Lower lobe of right lung (tissue), 2 donors: ENCODE data around the gene NRIP1. TPM values are rescaled to one million over a fixed set of nuclear protein-coding genes. Genes with fewer than 3 reads are reported as not detected.

ENCODE experiments used
- ATAC-seq, 2 donors: fragments of 200-7000 bp; cut with Tn5 transposase; one replicate each; pipeline ENCODE4 v1.9.1; 2020 to 2022; ENCODE audit warnings: mild to moderate bottlenecking in 2 of 2, moderate library complexity in 2 of 2
- DNase-seq: peaks from one replicate; pipeline ENCODE4 v3.0.0-alpha.2; 2020
- H3K27ac ChIP-seq: fragments of 200-600 bp; one replicate; pipeline ENCODE4 v1.8.0; 2022
- H3K27me3 ChIP-seq: fragments of 200-600 bp; one replicate; pipeline ENCODE4 v1.8.0; 2022; ENCODE audit warnings: low read depth
- H3K36me3 ChIP-seq: fragments of 200-600 bp; one replicate; pipeline ENCODE4 v1.8.0; 2022; ENCODE audit warnings: mild to moderate bottlenecking
- H3K4me1 ChIP-seq: fragments of 200-600 bp; one replicate; pipeline ENCODE4 v1.8.0; 2022
- H3K4me3 ChIP-seq: fragments of 200-600 bp; one replicate; pipeline ENCODE4 v1.8.0; 2022; ENCODE audit warnings: mild to moderate bottlenecking
- H3K9me3 ChIP-seq: fragments of 200-600 bp; one replicate; pipeline ENCODE4 v1.8.0; 2022
- CTCF ChIP-seq: fragments of 200-600 bp; IDR thresholded peaks from one replicate; pipeline ENCODE4 v1.8.0; 2022; ENCODE audit warnings: antibody characterized with exemption, mild to moderate bottlenecking
- intact Hi-C: fragments of 100-400 bp; cut with DNase I; formaldehyde crosslinking; loops from one replicate; pipeline ENCODE4 v1.11.0; 2022
- total RNA-seq: library from RNA; stranded (reverse); fragmentation: NEBNext Ultra II Directional; extraction: Animal tissue kit (Norgen Biotek cat#: 25700); gene quantifications from one replicate; pipeline ENCODE4 v1.2.1, GENCODE V29; 2021
- donor health status: DM: no; HTN: yes; CAD: no; lungs with severe emphysema.

The NRIP1 gene
- total RNA-seq, 1 donor from 2014 or later = 60.0 TPM

GRCh38 chr21:14982336-14982735, 82.5 kb downstream of the NRIP1 start:
- no peaks in the 10 kb centered on the region for H3K4me1 ChIP-seq
- intact Hi-C loops = no loop called here
- TF ChIP-seq CTCF = no peak
- DNase-seq (no peak), ATAC-seq (no peak)
- no peaks in the 10 kb centered on the region for H3K27me3 ChIP-seq
- no peaks in the 10 kb centered on the region for H3K36me3 ChIP-seq
- no peak overlapping the region for H3K27ac ChIP-seq
- no peak overlapping the region for H3K4me3 ChIP-seq
- H3K9me3 ChIP-seq = no peaks in the 10 kb centered on the region

- Histone ChIP-seq H3K4me3 (no peak overlapping the region), H3K27ac (no peak overlapping the region), H3K36me3 (no peaks in the 10 kb centered on the region), H3K9me3 (no peaks in the 10 kb centered on the region), H3K27me3 (no peaks in the 10 kb centered on the region), H3K4me1 (no peaks in the 10 kb centered on the region)
- TF ChIP-seq CTCF = no peak
- no peak for ATAC-seq
- no peak for DNase-seq
- intact Hi-C loops = no loop called here
These were observed 83.6 kb downstream of the NRIP1 start for GRCh38 chr21:14981246-14981645.

- Histone ChIP-seq H3K4me1 (no peaks in the 10 kb centered on the region), H3K4me3 (no peak overlapping the region), H3K36me3 (no peaks in the 10 kb centered on the region), H3K9me3 (no peaks in the 10 kb centered on the region), H3K27me3 (no peaks in the 10 kb centered on the region), H3K27ac (no peak overlapping the region)
- DNase-seq (no peak), ATAC-seq (no peak)
- TF ChIP-seq CTCF = no peak
- intact Hi-C loops = no loop called here
These were observed 85.5 kb downstream of the NRIP1 start for GRCh38 chr21:14979264-14979663.

GRCh38 chr21:14977814-14978213, 87.0 kb downstream of the NRIP1 start:
- Histone ChIP-seq H3K27ac (no peak overlapping the region), H3K4me1 (no peaks in the 10 kb centered on the region), H3K4me3 (no peak overlapping the region), H3K36me3 (no peaks in the 10 kb centered on the region), H3K9me3 (no peaks in the 10 kb centered on the region), H3K27me3 (no peaks in the 10 kb centered on the region)
- intact Hi-C loops = no loop called here
- no peak for ATAC-seq
- no peak for DNase-seq
- no peak for TF ChIP-seq CTCF

GRCh38 chr21:14975136-14975919, 89.5 kb downstream of the NRIP1 start:
- Histone ChIP-seq H3K27ac (no peak overlapping the region), H3K4me1 (no peaks in the 10 kb centered on the region), H3K4me3 (no peak overlapping the region), H3K9me3 (no peaks in the 10 kb centered on the region), H3K27me3 (no peaks in the 10 kb centered on the region), H3K36me3 (no peaks in the 10 kb centered on the region)
- no peak for TF ChIP-seq CTCF
- DNase-seq (no peak), ATAC-seq (no peak)
- intact Hi-C loops = no loop called here
